Stimulated activated CD8-positive, alpha-beta memory T cell treated with anti-CD3 and anti-CD28 coated beads, Interleukin-15, amount 100 ng/mL, for 1 hour (primary cell): Measurements from ENCODE around the gene TMEM200B.
"Not testable (repeated sequence)": the region's sequence is repeated elsewhere in the genome, so short reads cannot be mapped to it uniquely, and the experiment has no call there.

Experiments
- DNase-seq: peaks from one replicate; pipeline ENCODE4 v3.0.0-alpha.2; 2020; ENCODE audit warnings: low read depth

TMEM200B gene

DNA sequence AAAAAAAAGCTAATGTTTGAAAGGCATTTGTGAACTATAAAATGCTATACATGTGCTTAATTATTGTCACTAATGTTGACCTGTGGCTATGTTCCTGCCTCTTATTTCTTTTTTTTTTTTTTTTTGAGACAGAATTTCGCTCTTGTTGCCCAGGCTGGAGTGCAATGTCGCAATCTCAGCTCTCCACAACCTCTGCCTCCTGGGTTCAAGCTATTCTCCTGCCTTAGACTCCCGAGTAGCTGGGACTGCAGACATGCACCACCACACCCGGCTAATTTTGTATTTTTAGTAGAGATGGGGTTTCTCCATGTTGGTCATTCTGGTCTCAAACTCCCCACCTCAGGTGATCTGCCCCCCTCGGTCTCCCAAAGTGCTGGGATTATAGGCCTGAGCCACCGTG is 15.7 kb downstream of the TMEM200B start:
- not testable (repeated sequence) for DNase-seq

DNA sequence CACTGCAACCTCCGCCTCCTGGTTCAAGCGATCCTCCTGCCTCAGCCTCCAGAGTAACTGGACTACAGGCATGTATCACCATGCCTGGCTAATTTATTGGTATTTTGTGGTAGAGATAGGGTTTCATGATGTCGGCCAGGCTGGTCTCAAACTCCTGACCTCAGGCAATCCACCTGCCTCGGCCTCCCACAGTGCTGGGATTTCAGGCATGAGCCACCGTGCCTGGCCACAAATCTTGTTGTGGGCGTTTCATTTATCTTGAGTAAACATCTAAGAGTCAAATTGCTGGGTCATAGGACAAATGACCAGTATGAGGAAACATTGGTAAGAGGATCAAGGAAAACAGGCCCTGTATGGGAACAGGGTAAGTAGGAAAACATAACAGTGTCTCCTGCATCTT is 17.9 kb downstream of the TMEM200B start:
- DNase-seq, result no peak

DNA sequence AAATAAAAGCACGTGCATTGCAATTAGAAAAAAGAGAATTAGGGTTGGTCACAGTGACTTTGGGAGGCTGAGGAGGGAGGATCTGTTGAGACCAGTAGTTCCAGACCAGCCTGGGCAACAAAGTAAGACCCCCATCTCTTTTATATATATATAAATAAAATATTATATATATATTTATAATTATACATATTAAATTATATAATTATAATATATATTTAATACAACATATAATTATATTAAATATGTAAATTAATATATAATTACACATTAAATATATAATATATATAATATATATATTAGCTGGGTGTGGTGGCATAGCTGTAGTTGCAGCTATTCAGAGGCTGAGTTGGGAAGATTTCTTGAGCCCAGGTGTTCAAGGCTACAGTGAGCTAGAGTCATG is 23.2 kb downstream of the TMEM200B start:
- DNase-seq, result no peak

DNA sequence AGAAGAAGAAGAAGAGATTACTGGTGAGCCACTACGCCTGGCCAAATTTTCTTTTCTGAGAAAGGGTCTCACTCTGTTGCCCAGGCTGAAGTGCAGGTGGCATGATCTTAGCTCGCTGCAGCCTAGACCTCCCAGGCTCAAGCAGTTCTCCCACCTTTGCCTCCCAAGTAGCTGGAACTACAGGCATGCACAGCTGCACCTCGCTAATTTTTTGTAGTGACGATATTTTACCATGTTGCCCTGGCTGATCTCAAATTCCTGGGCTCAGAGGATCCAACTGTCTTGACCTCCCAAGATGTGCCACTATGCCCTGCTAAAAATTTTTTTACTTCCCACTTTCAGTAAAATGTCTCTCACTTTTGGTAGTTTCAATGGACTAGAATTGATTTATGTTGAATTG is 24.4 kb downstream of the TMEM200B start:
- DNase-seq, result no peak

DNA sequence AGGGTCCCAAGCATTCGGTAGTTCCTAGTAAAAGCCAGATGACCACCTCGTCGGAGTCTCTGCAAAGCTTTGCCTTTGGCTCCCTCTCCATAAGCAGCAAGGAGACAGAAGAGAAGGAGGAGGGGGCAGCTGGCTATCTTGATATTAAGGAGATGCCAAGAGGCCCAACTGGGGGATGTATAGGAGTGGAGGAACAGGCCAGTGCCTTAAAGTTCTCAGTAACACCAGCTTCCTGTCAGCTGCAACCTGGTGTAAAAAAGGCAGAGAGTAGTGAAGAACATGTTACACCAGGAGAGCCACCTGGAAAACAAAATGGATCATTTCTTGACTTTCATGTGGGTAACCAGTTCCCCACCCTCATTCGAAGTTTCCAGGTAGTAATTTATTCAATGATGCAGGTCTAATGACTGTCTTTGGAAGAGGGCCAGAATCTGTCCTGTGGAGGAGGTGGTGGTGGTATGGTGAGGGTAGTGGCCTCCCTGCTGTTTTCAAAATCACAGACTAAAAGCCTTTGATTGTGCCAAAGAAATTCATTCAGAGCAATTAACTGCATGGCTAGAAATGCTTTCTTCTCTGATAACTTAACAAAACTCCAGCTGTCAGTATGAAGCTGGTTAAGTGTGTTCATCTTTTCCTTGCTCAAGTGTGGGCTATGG is 27.3 kb downstream of the TMEM200B start:
- DNase-seq, result no peak

DNA sequence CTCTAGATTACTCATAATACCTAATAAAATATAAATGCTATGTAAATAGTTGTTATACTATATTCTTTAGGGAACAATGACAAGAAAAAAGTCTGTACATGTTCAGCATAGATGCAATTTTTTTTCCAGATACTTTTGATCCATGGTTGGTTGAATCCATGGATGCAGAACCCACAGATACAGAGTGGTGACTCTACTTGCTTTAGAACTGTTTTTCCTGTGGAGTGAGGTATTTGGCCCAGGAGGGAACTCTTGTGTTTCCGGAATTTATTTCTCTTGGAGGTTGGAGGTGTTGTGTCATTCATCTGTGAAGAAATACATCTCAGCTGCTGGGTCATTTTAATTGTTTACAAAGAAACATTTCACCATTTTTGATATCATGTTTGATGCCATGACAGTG is 28.7 kb downstream of the TMEM200B start:
- no peak for DNase-seq

DNA sequence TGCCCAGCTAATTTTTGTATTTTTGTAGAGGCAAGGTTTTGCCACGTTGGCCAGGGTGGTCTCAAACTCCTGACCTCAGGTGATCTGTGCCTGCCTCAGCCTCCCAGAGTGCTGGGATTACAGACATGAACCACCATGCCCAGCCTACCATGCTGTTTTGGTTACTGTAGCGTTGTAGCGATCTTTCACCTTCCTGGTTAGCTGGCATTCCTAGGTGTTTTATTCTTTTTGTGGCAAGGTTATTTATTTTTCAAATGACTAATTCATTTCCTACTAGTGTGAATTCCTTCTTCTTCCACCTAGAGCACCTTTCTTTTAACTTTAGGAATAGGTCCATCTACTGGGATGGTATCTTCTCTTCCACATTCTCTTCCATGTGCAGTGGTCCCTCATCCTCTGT is 29.3 kb downstream of the TMEM200B start:
- DNase-seq, result no peak

DNA sequence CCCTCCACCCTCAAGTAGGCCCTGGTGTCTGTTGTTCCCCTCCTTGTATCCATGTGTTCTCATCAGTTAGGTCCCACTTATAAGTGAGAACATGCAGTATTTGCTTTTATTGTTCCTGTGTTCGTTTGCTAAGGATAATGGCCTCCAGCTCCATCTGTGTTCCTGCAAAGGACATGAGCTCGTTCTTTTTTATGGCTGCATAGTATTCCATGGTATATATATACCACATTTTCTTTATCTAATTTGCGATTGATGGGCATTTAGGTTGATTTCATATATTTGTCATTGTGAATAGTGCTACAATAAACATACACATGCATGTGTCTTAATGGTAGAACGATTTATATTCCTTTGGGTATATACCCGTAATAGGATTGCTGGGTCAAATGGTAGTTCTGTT is 31.0 kb downstream of the TMEM200B start:
- not testable (repeated sequence) for DNase-seq

DNA sequence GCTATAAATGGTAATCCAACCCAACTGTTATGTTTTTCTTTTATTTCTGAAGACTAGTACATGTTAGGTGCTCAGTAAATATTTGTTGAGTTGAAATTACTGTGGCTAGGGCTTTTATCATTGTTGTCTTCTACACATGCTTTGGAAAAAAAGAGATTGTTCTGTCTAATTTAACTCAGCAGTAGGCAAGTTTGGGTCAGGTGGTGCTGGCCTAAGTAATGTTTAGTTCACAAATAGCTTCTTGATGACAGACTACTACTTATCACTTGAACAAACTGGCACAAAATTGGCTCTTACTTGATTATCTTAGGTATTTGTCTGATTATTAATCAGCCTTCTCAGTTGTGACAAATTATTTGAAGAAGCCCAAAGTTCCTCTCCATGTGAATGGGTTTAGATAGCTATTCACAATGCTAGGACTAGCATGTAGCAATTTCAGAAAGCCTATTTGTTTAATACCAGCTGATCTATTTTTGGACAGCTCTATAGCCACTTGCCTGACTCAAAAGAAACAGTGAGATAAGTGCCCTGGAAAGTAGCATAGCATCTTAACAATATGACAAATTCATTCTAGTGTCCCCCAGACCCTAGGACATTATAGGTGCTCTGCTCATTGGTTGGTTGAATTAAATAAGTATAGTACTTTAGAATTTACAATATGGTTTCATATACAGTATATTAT is 32.6 kb downstream of the TMEM200B start:
- no peak for DNase-seq

DNA sequence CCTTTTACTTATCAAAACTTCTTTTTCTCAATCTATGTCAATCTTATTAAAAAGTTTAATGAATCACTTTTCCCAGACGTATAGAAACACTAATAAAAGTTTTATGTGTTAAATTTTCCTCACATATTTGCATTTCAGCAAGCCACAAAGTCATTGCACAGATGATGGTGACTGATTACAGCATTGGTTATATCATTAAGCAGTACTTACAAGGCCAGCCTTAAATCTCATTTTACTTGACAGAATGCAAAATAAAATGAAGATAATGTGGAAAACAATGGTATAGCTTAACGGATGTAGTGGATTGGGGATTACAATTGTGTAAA is 39.5 kb downstream of the TMEM200B start:
- no peak for DNase-seq

DNA sequence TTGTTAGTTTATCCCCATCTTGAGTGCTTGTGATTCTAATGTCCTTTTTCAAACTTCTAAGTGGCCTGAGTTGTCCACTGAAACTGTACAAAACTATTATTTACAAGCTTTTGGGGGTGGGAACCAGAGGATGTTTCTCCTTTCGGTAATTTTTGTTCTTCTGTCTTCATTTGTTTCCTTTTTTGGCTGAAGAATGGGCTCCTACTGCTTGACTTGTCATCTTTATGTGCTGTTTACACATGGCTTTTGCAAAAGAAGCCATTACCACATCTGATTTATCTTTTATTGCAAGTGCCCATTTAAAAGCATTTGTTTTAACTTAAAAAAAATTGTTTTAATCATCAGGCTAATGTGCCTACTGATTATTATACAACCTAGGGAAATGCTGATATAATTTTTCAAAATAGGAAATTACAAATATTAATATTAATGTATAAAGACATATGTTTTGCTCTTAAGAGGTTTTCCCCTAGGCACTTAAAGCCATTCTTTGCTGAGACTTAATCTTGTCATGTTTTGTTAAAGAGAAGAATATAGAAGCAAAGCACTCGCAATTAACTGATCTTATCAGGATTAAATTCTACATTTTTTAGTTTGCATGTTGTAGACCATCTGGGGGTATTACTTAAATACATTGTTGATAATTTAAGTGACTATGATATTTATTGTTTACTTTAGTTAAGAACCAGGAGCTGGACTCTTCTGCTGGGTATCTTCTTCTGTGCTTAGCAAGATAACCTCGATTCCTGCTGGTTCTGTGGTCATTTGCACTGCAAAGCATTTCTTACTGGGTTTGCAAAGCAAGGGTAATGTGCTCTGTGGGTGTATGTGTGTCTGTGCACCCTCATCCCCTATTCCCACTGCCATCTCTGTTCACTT is 40.1 kb downstream of the TMEM200B start:
- DNase-seq, result no peak

DNA sequence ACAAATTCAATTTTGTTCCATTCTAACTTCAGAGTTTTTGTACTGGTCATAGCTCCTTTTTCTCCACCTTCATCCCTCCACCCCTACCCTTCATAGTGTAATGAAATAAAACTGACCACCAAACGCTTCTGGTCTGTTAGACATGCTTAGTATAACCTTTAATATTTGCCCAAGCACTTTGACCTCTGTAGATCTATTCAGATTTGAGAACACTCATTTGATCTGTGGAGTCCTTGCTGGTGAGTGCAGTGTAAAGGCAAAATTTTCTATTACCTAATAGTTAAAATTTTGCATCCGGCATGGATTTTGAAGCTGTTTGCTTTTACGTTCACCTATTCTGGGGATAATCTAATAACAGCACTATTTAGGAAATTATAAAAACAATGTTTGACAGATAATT is 41.2 kb downstream of the TMEM200B start:
- no peak for DNase-seq

DNA sequence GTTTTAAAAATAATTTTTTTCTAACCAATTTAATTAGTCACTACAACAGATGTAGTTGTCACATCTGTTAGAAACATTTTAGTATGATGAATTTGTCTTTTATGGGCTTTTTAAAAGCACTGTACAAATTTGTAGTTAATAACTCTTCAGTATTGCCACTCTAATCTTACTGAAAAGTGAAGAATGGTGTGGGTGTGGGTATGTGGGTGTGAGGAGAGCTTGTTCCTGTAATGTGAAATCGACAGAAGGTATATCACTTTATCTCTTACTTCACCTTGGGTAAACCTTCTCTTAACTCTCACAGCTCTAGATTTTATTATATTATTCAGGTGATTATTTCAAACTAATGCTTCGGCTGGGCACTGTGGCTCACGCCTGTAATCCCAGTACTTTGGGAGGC is 42.5 kb downstream of the TMEM200B start:
- DNase-seq, result no peak

DNA sequence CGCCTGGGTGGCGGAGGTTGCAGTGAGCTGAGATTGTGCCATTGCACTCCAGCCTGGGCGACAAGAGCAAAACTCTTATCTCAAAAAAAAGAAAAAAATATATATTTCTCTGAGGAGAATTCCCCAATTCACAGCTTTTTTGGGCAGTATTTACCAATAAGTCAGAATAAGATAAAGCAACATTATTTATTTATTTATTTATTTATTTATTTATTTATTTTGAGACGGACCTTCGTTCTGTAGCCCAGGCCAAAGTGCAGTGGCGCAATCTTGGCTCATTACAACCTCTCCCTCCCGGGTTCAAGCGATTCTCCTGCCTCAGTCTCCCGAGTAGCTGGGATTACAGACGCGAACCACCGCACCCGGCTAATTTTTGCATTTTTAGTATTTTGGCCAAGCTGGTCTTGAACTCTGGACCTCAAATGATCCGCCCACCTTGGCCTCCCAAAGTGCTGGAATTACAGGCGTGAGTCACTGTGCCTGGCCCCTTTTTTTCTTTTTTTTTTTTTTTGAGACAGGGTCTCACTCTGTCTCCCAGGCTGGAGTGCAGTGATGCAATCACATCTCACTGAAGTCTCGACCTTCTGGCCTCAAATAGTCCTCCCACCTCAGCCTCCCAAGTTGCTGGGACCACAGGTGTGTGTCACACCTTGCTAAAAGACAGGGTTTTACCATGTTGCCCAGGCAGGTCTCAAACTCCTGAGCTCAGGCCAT is 43.6 kb downstream of the TMEM200B start:
- DNase-seq, result not testable (repeated sequence)

DNA sequence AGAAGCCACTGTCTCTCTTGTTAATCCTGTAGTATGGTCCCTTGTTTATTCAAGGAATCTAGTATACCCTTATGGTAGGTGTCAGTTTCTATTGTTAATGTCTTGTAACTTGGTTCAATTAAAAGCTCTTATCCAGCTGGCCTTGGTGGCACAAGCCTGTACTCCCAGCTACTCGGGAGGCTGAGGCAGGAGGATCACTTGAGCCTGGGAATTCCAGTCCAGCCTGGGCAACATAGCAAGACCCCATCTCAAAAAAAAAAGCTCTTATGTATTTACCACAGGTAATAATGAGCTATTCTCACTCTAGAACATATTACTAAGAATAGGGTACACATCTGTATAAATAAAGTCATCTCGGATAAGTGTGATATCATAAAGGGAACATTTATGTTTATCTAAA is 46.5 kb downstream of the TMEM200B start:
- no peak for DNase-seq
